ENCODE data around the gene KAT14. TPM values are rescaled to one million over a fixed set of nuclear protein-coding genes. Genes with fewer than 3 reads are reported as not detected.
"Not testable (repeated sequence)": the region's sequence is repeated elsewhere in the genome, so short reads cannot be mapped to it uniquely, and the experiment has no call there.

Gene KAT14
- total and polyA plus RNA-seq, 12 donors: 5.7 to 29.2 (median 15.6) TPM

DNA sequence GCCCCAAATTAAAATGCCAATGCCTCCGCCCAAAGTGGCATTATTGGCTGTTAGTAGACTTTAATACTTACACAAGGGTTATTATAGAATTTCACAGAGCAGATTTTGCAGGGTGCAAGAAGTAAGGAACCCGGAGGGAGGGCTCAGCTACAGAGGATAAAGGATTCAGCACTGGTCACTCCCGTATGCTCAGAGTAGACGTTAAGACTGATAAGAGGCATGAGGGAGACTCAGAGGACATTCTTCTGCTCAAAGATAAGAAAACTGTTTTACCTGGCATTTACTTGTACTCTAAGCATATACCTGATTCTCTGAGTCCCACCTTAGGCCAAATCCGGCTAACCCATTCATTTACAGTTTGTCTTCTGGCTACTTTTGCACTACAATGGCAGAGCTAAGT, 43.5 kb upstream of the KAT14 start:
- DNase-seq: no peak
- no peak overlapping the region for H3K27ac ChIP-seq
- H3K9me3 ChIP-seq (replicated peaks in 1 of 3): no peaks in the 10 kb centered on the region
- H3K27me3 ChIP-seq: no peaks in the 10 kb centered on the region
- no peaks in the 10 kb centered on the region for H3K36me3 ChIP-seq (replicated peaks in 1 of 2)
- no peak for TF ChIP-seq POLR2A (IDR thresholded peaks at IDR 0.05)
- TF ChIP-seq CTCF (IDR thresholded peaks at IDR 0.05): no peak
- 64 to 78% (median 68%) methylated on average over 5 of the region's 5 CpGs for WGBS, 4 donors
- H3K4me1 ChIP-seq (replicated peaks in 1 of 2): no peaks in the 10 kb centered on the region
- intact Hi-C loops (cut with DNase I): no loop called here
- no peak overlapping the region for H3K4me3 ChIP-seq

DNA sequence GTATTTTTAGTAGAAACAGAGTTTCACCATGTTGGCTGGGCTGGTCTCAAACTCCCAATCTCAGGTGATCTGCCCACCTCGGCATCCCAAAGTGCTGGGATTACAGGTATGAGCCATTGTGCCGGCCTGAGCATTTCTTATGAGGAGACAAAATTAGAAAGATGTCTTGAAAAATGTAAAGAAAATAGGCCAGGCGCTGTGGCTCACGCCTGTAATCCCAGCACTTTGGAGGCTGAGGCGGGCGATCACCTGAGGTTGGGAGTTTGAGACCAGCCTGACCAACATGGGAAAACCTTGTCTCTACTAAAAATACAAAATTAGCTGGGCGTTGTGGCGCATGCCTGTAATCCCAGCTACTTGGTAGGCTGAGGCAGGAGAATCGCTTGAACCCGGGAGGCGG, 37.1 kb upstream of the KAT14 start:
- DNase-seq; intact Hi-C loops (cut with DNase I); H3K4me1 ChIP-seq (replicated peaks in 1 of 2); H3K36me3 ChIP-seq (replicated peaks in 1 of 2); H3K27me3 ChIP-seq; H3K9me3 ChIP-seq (replicated peaks in 1 of 3); H3K27ac ChIP-seq; H3K4me3 ChIP-seq: not testable (repeated sequence)
- WGBS, 4 donors: 89 to 94% (median 93%) methylated on average over 11 of the region's 11 CpGs

- H3K27me3 ChIP-seq: no peaks in the 10 kb centered on the region
- H3K27ac ChIP-seq: no peak overlapping the region
- WGBS, 4 donors: 51 to 56% (median 55%) methylated on average over 7 of the region's 7 CpGs
- H3K9me3 ChIP-seq (replicated peaks in 1 of 3): no peaks in the 10 kb centered on the region
- TF ChIP-seq CTCF (IDR thresholded peaks at IDR 0.05) (no peak), POLR2A (IDR thresholded peaks at IDR 0.05) (no peak)
- no peaks in the 10 kb centered on the region for H3K4me1 ChIP-seq (replicated peaks in 1 of 2)
- no peak for DNase-seq
- intact Hi-C loops (cut with DNase I): no loop called here
- no peaks in the 10 kb centered on the region for H3K36me3 ChIP-seq (replicated peaks in 1 of 2)
- H3K4me3 ChIP-seq: no peak overlapping the region
Measured at GRCh38 chr20:18101125-18101810, 36.4 kb upstream of the KAT14 start.

- WGBS, 4 donors: 61 to 64% (median 62%) methylated on average over 1 of the region's 1 CpG
- Histone ChIP-seq H3K27me3 (no peaks in the 10 kb centered on the region), H3K36me3 (replicated peaks in 1 of 2) (no peaks in the 10 kb centered on the region), H3K4me1 (replicated peaks in 1 of 2) (no peaks in the 10 kb centered on the region), H3K9me3 (replicated peaks in 1 of 3) (no peaks in the 10 kb centered on the region), H3K4me3 (no peak overlapping the region), H3K27ac (no peak overlapping the region)
- TF ChIP-seq CTCF (IDR thresholded peaks at IDR 0.05) (no peak), POLR2A (IDR thresholded peaks at IDR 0.05) (no peak)
- no peak for DNase-seq
- intact Hi-C loops (cut with DNase I): no loop called here
Measured at GRCh38 chr20:18103497-18103896, 34.2 kb upstream of the KAT14 start.

DNA sequence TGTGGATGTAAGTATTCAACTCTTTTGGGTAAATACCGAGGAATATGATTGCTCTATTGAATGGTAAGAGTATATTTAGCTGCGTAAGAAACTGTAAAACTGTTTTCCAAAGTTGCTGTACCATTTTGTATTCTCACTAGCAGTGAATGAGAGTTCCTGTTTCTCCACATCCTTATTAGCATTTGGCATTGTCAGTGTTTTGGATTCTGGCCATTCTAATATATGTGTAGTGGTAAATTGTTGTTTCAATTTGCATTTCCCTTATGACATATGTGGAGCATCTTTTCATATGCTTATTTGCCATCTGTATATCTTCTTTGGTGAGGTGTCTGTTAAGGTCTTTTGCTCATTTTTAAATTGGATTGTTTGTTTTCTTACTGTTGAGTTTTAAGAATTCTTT, 29.3 kb upstream of the KAT14 start:
- no peaks in the 10 kb centered on the region for H3K4me1 ChIP-seq (replicated peaks in 1 of 2)
- H3K4me3 ChIP-seq: no peak overlapping the region
- H3K36me3 ChIP-seq (replicated peaks in 1 of 2): no peaks in the 10 kb centered on the region
- 87 to 94% (median 87%) methylated on average over 2 of the region's 2 CpGs for WGBS, 4 donors
- no peaks in the 10 kb centered on the region for H3K9me3 ChIP-seq (replicated peaks in 1 of 3)
- H3K27me3 ChIP-seq: no peaks in the 10 kb centered on the region
- DNase-seq: no peak
- TF ChIP-seq POLR2A (IDR thresholded peaks at IDR 0.05) (no peak), CTCF (IDR thresholded peaks at IDR 0.05) (no peak)
- no peak overlapping the region for H3K27ac ChIP-seq
- intact Hi-C loops (cut with DNase I): no loop called here

GRCh38 chr20:18128574-18128973, 9.1 kb upstream of the KAT14 start:
- H3K4me3 ChIP-seq; H3K27me3 ChIP-seq; H3K27ac ChIP-seq; H3K4me1 ChIP-seq (replicated peaks in 1 of 2); DNase-seq; H3K9me3 ChIP-seq (replicated peaks in 1 of 3); H3K36me3 ChIP-seq (replicated peaks in 1 of 2); intact Hi-C loops (cut with DNase I): not testable (repeated sequence)
- 44 to 61% (median 46%) methylated on average over 1 of the region's 1 CpG for WGBS, 4 donors

All from adrenal gland (tissue), 12 donors.